Motor neuron (in vitro differentiated cells): ENCODE data around the gene TNFRSF13B. TPM values are rescaled to one million over a fixed set of nuclear protein-coding genes. Genes with fewer than 3 reads are reported as not detected.

ENCODE experiments used
- ATAC-seq, 8 experiments: fragments of 200-7000 bp; cut with Tn5 transposase; replicated peaks in 6 of 8; 2 replicates each; pipeline ENCODE4 v1.8.0; 2021; ENCODE audit warnings: mild to moderate bottlenecking in 8 of 8, moderate library complexity in 8 of 8
- H3K27ac ChIP-seq, 2 donors: fragments of 250-450 bp; sonication (Bioruptor Pico); 2 replicates each; pipeline ENCODE4 v1.9.0; 2021; ENCODE audit warnings: antibody characterized with exemption in 2 of 2, mild to moderate bottlenecking in 2 of 2, moderate library complexity in 1 of 2
- H3K4me1 ChIP-seq, 2 donors: fragments of 250-450 bp; sonication (Bioruptor Pico); replicated peaks in 1 of 2; 2 replicates each; pipeline ENCODE4 v1.6.1; 2021; ENCODE audit warnings: antibody characterized with exemption in 2 of 2, mild to moderate bottlenecking in 2 of 2, moderate library complexity in 1 of 2
- H3K4me3 ChIP-seq, 5 donors: fragments of 250-450 bp; sonication (Bioruptor Pico); 2 replicates each; pipeline ENCODE4 v1.9.0; 2021; ENCODE audit warnings: antibody characterized with exemption in 5 of 5, mild to moderate bottlenecking in 5 of 5, moderate library complexity in 4 of 5
- WGBS, 10 experiments: fragments of 450-650 bp; shearing (Covaris generic); methylation state at CpG; one replicate each; pipeline ENCODE4 v1.0.0; 2022; 5-methylcytosine and 5-hydroxymethylcytosine counted together
- in situ Hi-C, 9 experiments: fragments of 400-800 bp; cut with MboI; loops; one replicate each; pipeline ENCODE4 v1.15.0; 2021; ENCODE audit warnings: low sequenced_read_pairs in 9 of 9, low pct_unique_long_range_greater_than_20kb in 2 of 9; ENCODE audit not compliant: unreplicated experiment in 9 of 9
- total RNA-seq, 8 experiments: library from RNA; unstranded; fragments of 300-600 nt; gene quantifications; 2 replicates each; pipeline versions ENCODE4 v1.2.3 to v1.2.4, GENCODE V29; 2022

TNFRSF13B gene
- total RNA-seq, 8 experiments from 2014 or later = 0.09 to 1.00 (median 0.41) TPM; not detected in 4

DNA sequence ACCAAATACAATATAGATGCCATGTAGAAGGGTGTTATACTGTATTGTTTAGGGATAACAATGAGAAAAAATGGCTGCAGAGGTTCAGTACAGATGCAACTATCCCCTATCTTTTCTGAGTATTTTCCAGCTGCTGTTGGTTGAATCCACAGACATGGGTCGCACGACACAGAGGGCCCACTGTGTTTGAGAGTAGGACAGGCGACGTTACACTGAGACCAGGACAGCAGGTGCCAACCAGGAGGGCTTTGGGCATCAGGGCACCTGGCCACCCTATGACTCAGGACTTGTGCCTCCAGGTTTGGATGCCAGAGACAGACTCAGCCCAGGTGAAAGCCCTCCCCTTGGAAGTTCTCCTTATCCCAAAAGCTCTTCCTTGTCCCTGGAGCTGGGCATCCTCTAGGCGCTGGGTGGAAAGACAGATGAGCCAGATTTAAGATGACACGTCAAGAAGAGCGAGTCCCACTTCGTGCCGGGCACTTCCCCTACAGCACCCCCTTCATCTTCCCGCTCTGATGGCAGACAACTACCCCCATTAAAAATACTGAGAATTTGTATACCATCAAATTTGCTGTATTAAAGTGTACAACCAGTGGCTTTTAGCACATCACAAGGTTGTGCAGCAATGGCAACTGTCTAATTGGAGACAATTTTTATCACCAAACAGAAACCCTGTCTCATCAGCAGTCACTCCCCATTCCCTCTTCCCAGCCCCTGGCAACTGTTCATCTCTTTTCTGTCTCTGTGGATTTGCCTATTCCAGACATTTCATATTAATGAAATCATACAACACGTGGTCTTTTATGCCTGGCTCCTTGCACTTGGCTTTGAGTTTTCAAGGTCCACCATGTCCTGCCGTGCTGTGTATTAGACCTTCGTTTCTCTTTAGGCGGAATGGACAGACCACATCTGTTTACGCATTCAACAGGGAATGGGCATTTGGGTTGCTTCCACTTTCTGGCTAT, 30.6 kb downstream of the TNFRSF13B start:
- Histone ChIP-seq H3K4me1 (no peaks in the 10 kb centered on the region), H3K4me3 (no peak overlapping the region), H3K27ac (no peak overlapping the region)
- in situ Hi-C loops = no loop called here
- WGBS, 10 experiments = 54 to 95% (median 87%) methylated on average over 2 to 8 of the region's 15 CpGs
- no peak for ATAC-seq

DNA sequence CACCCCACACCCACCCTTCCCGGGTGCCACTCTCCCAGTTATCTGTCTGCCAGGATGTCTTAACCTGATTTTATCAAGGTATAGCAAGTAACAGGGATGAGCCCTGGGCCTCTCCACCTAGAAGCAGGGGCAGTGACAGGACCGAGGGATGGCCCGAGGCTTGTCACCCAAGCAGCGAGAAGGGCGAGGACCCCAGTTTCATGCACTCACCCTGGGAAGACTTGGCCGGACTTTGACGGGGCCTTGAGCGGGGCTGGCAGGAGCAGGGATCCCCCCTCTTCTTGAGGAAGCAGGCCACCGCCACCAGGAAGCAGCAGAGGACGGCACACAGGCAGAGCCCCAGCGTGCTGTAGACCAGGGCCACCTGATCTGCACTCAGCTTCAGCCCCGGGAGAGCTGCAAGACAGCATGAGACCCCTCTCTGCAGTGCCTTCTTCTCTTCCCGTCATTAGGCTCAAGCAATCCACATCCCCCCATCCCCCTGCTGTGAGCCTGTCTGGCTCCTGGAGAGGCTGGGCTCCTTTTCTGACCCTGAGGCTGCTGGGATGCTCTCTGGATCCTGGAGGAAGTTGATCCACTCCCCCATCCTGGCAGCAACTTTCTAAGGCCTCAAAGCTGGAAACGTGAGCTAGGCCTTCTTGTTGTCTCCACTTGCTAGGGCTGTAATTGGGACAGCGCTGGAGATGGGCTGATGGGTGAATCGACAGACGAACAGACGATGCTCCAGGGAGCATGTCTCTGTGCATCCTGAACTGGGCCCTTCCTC, 31.6 kb downstream of the TNFRSF13B start:
- H3K4me3 ChIP-seq = no peak overlapping the region
- in situ Hi-C loops = no loop called here
- WGBS, 10 experiments = 0 to 92% (median 66%) methylated on average over 1 to 11 of the region's 18 CpGs; no CpG with 5 or more reads in 3 of the 10 experiments
- H3K27ac ChIP-seq = no peak overlapping the region
- no peaks in the 10 kb centered on the region for H3K4me1 ChIP-seq
- no peak for ATAC-seq

DNA sequence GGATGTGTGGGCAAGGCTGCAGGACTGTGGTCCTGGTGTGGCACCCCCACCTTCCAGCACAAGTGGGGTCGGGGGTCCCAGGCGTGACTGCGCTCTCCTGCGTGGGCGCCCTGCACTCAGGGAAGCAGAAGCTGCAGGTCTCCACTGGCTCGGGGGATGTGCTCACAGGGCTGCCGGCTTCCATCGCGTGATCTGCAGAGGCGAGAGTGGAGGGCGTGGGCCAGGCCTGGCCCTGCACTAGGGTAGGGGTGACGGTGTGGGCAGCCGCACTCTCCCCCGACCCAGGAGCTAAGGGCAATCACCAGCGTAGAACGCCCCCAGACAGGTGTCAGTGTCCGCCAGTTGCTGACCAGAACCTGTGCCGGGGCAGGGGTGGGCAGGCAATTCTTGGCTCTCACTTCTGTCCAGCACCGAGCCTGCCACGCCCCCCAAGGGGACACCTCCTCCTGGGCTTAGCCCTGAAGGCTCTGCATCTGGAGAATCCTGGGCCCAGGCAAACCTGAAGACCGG, 32.3 kb downstream of the TNFRSF13B start:
- in situ Hi-C loops = no loop called here
- no peaks in the 10 kb centered on the region for H3K4me1 ChIP-seq
- 47 to 100% (median 60%) methylated on average over 1 to 3 of the region's 21 CpGs; no CpG with 5 or more reads in 7 of the 10 experiments for WGBS, 10 experiments
- H3K27ac ChIP-seq = no peak overlapping the region
- ATAC-seq = no peak
- no peak overlapping the region for H3K4me3 ChIP-seq

DNA sequence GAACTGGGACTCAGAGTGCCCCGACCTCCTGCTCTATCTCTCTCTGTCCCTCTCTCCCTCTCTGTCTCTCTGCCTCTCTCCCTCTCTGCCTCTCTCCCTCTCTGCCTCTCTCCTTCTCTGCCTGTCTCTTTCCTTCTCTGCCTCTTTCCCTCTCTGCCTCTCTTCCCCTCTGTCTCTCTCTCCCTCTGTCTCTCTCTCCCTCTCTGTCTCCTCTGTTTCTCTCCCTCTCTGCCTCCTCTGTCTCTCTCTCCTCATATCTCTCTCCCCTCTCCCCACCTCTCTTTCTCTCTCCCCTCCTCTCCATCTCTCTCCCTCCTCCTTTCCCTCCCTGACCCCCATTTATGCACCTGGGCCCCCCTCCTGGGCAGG, 32.7 kb downstream of the TNFRSF13B start:
- no peak overlapping the region for H3K4me3 ChIP-seq
- 0 to 50% (median 17%) methylated on average over 1 of the region's 1 CpG; no CpG with 5 or more reads in 5 of the 10 experiments for WGBS, 10 experiments
- ATAC-seq = no peak
- in situ Hi-C loops = no loop called here
- H3K4me1 ChIP-seq = no peaks in the 10 kb centered on the region
- no peak overlapping the region for H3K27ac ChIP-seq

DNA sequence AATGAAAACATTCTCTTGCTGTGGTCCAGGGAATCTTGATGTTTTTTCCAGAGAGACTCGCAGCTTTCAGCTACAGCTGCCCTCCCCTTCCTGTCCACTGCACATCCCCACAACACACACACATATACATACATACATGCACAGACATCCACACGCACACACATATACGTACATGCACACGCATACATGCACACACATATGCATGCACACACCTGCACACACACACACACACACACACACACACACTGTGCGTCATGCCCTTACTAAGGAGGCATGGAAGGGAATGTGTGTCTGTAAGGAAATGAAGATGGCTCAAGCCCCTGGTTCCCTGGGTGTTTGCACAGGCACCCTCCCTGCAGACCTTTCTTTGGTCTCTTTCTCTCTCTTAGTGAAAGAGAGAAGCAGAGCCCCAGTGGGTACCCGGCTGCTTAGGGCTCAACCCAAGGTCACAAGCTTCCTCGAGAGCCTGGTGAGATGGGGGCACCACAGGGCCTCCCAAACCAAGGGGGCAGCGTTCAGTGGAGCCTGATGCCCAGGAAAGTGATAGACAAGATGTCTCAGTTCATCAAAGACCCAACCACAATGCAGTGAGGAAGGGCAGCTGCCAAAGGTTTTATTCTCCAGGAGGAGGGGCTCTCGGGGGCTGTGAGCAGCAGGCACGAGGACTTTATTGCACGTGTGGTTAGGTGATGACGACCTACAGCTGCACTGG, 33.3 kb downstream of the TNFRSF13B start:
- 11 to 80% (median 48%) methylated on average over 1 to 10 of the region's 12 CpGs; no CpG with 5 or more reads in 2 of the 10 experiments for WGBS, 10 experiments

DNA sequence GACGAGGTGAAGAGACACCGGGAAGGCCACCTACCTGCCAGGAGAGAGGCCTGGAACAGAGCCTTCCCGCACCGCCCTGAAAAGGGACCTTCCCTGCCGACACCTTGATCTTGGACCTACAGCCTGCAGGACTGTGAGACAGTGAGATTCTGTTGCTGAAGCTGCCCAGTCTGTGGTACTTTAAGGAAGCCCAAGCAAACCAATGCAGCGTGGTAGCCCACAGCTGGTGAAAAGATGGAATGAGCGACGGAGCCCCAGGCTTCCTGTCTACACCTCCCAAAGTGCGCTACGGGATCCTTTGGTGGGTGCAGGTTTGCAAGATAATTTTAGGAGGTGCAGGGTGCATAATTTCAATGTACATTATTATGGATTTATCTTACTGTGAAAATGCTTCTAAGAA, 33.9 kb downstream of the TNFRSF13B start:
- 55 to 82% (median 77%) methylated on average over 1 to 9 of the region's 10 CpGs; no CpG with 5 or more reads in 4 of the 10 experiments for WGBS, 10 experiments
- in situ Hi-C loops = no loop called here

More for the DNA sequence above, 33.3 kb downstream of the TNFRSF13B start:
- in situ Hi-C loops = no loop called here
- Histone ChIP-seq H3K4me1 (no peaks in the 10 kb centered on the region), H3K4me3 (no peak overlapping the region), H3K27ac (no peak overlapping the region)
- ATAC-seq = peak in 2 of 8 experiments; percentile 32 to 42

DNA sequence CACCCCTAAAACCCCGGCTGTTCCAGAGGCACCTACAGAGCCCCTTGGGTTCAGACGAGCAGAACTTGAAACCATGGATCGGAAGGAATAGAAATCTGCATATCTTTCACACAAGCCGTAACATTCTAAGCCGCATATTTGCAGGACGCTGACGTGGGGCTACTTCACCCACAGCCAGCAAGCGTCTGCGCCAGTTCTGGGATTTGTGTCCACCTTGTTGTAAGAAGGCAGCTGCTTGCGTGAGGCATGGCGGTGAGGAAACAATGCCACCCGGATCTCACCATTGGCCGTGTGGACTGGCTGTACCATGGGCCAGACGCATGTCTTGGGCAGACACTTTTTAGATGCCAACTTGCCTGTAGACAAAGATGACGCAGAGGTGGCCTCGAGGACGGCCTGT, 34.5 kb downstream of the TNFRSF13B start:
- in situ Hi-C loops = no loop called here
- Histone ChIP-seq H3K4me1 (no peaks in the 10 kb centered on the region), H3K4me3 (no peak overlapping the region), H3K27ac (no peak overlapping the region)
- WGBS, 10 experiments = 67 to 93% (median 85%) methylated on average over 1 to 8 of the region's 17 CpGs; no CpG with 5 or more reads in 4 of the 10 experiments
- no peak for ATAC-seq

More for the DNA sequence above, 33.9 kb downstream of the TNFRSF13B start:
- Histone ChIP-seq H3K27ac (no peak overlapping the region), H3K4me3 (no peak overlapping the region), H3K4me1 (no peaks in the 10 kb centered on the region)
- ATAC-seq = no peak

DNA sequence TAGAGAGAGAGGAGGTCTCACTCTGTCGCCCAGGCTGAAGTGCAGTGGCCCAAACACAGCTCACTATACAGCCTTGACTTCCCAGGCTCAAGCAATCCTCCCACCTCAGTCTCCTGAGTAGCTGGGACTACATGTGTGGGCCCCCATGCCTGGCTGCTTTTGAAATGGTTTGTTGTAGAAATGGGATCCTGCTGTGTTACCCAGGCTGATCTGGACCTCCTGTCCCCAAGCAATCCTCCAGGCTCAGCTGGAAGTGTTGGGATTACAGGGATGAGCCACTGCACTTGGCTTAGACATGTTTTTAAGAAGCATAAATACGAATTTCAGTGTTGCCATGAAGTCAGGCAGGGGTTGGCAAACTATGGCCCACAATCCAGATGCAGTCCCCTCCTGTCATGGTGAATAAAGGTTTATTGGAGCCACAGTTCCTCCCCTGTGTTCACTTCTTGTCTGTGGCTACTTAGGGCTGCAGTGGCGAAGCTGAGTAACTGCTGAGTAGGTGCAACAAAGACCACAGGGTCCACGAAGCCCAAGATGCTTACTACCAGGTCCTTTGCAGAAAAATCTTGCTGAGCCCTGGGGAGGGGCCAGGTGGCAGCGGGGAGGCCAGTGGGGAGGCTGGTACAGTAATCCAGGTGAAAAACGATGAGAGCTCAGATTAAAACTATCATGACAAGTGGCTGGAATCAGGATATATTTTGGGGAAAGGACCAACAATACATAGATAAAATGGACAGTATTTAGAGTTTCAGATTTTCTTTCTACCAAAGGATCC, 35.2 kb downstream of the TNFRSF13B start:
- no peak overlapping the region for H3K27ac ChIP-seq
- 0 to 70% (median 55%) methylated on average over 1 to 3 of the region's 6 CpGs; no CpG with 5 or more reads in 6 of the 10 experiments for WGBS, 10 experiments
- H3K4me3 ChIP-seq = no peak overlapping the region
- no peak for ATAC-seq
- no peaks in the 10 kb centered on the region for H3K4me1 ChIP-seq
- in situ Hi-C loops = no loop called here

DNA sequence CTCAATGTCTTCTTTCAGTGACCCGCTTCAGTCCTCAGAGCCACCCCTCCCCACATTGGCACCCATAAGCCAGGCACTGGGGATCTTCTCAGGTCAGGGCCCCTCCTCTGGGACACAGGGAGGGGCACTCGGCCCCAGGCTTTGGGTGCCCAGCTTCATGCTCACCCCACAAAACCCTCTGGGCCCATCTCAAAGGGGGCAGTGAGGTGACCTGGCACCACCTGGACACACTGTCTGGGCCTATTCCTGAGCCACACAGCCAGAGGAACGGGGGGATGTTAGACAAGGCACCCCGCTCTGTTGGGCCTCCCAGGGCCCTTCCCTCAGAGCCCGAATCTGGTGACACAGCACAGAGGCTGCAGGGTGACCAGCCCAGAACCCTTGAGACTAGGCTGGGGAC, 36.1 kb downstream of the TNFRSF13B start:
- 43 to 93% (median 80%) methylated on average over 1 to 3 of the region's 5 CpGs; no CpG with 5 or more reads in 6 of the 10 experiments for WGBS, 10 experiments
- H3K4me3 ChIP-seq = no peak overlapping the region
- no peak for ATAC-seq
- no peak overlapping the region for H3K27ac ChIP-seq
- H3K4me1 ChIP-seq = no peaks in the 10 kb centered on the region
- in situ Hi-C loops = no loop called here

DNA sequence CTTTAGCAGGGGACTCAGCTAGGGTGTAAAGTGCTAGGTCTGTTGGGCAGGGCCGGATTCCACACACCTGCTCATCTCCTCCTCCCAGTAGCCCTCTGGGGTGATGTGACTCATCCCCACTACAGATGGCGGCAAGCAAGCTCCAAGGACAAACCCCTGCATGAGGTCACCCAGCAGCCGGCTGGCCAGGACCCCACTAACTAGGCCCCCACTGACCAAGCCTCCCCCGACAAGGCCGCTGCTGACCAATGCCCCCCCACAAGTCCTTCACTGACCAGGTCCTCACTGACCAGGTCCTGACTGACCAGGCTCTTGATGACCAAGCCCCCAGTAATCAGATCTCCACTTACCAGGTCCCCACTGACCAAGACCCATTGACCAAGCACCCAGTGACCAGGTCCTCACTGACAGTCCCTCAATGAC, 36.7 kb downstream of the TNFRSF13B start:
- in situ Hi-C loops = no loop called here
- H3K27ac ChIP-seq = no peak overlapping the region
- no peaks in the 10 kb centered on the region for H3K4me1 ChIP-seq
- no peak overlapping the region for H3K4me3 ChIP-seq
- peak in 2 of 8 experiments; percentile 41 to 52 for ATAC-seq
- no CpG with 5 or more reads among the region's 5 CpGs for WGBS, 10 experiments

DNA sequence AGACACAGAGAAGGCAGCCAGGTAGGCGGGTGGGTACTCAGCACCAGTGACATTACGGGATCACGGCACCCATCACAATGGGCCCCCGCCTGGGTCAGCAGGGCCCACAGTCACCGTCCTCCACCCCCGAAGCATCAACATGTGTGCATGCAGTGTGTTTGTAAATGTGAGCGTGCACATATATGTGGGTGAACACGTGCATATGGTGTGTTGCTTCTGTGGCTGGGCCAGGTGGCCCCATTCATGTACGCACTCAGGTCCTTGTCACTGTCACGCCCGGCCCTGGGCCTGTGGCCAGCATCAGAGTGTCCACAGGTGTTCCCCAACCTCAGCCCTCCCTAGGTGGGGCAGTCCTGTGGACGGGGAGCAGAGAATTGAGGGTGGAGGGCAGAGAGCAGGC, 37.1 kb downstream of the TNFRSF13B start:
- no peak overlapping the region for H3K27ac ChIP-seq
- in situ Hi-C loops = no loop called here
- no peak for ATAC-seq
- H3K4me3 ChIP-seq = no peak overlapping the region
- no peaks in the 10 kb centered on the region for H3K4me1 ChIP-seq
- 67 to 100% (median 90%) methylated on average over 1 to 2 of the region's 12 CpGs; no CpG with 5 or more reads in 7 of the 10 experiments for WGBS, 10 experiments
